Cerebellar nuclear complex (tissue), 1 donor: ENCODE data around the gene INSR.
A peak's percentile ranks its signal among the peaks of the same experiment; 100 is the strongest.
"Not testable (repeated sequence)": the region's sequence is repeated elsewhere in the genome, so short reads cannot be mapped to it uniquely, and the experiment has no call there.

ENCODE experiments used
- DNase-seq, 2 experiments: peaks; one replicate each; lab custom pipeline; 2025; lab: John Stamatoyannopoulos, UW

Gene INSR

DNA sequence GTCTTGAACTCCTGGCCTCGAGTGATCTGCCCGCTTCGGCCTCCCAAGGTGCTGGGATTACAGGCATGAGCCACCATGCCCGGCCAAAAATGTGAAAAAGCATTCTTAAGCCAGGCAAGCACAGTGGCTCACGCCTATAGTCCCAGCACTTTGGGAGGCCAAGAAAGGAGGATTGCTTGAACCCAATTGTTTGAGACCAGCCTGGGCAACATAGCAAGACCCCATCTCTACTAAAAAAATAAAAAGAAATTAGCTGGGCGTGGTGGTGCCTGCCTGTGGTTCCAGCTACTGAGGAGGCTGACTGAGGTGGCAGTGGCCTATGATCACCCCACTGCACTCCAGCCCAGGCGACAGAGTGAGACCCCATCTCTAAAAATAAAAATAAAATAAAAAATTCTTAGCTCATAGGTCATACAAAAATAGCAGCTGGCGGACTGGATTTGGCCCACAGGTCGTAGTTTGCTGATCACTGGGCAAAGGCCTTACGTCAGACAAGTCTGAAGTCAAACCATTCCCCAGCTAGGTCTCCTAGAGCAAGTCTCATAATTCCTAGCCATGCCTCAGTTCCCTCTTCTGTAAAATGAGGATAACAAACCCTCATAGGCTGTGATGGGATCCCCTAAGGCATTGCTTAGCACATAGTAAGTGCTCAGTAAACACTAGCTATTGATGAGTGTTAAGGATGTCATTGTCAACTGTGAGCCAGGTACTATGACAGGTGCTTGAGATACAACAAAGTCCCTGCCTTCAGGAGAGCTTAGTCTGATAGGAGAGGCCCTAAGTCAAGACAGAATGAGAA lies 36.0 kb downstream of the INSR start:
- DNase-seq, result no peak

- no peak for DNase-seq
Measured at GRCh38 chr19:7257148-7258040, 36.8 kb downstream of the INSR start.

GRCh38 chr19:7255631-7256030 lies 38.6 kb downstream of the INSR start:
- DNase-seq, result no peak

DNA sequence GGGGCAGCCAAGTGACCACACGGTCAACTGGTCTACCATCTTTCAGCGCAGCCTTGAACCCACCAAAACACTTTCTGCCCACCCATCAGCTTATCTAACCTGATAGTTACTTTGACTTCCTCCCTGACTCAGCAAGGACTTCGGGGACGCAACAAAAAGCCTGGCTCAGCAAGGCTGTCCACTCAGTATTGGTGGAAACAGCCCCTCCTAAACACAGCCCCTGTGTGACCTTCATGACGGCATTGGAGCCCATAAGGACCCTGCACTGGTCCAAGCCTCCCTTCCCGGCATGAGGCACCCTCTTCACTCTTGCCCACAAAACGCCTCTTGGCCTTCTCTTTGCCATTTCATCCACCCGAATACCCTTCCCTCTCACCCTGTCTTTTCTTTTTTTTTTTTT lies 39.1 kb downstream of the INSR start:
- DNase-seq, result no peak

- no peak for DNase-seq
Measured at GRCh38 chr19:7254590-7254989, 39.6 kb downstream of the INSR start.

- no peak for DNase-seq
Measured at GRCh38 chr19:7252364-7252763, 41.9 kb downstream of the INSR start.

DNA sequence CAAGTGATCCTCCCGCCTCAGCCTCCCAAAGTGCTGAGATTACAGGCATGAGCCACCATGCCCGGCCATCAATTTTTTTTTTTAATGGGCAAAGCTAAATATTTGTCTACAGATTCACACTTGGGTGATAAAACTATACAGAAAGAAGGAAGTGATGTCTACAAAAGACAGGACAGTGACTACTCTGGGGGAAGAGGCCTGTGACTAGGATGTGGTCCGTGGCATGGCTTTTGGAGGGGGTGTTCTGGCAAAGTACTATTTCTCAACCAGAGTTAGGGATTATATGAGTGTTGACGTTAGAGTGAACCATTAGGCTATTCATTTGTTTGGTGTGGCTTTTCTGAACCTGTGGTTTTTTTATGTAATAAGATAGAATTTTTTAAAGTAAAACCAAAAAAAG lies 42.7 kb downstream of the INSR start:
- DNase-seq, result no peak

DNA sequence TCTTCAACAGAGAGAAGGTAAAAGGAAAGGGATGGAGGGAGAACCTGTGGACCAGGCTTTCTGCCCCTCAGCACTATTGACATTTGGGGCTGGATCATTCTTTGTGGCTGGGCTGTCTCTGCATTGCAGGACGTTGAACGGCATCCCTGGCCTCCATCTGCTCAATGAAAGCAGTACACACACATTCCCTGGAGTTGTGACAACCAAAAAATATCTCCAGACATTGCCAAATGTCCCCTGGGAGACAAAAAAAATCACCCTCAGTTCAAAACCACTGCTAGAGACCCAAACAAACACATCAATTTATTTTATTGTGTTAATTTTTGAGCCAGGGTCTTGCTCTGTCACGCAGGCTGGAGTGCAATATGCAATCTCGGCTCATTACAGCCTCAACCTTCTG lies 43.3 kb downstream of the INSR start:
- no peak for DNase-seq

DNA sequence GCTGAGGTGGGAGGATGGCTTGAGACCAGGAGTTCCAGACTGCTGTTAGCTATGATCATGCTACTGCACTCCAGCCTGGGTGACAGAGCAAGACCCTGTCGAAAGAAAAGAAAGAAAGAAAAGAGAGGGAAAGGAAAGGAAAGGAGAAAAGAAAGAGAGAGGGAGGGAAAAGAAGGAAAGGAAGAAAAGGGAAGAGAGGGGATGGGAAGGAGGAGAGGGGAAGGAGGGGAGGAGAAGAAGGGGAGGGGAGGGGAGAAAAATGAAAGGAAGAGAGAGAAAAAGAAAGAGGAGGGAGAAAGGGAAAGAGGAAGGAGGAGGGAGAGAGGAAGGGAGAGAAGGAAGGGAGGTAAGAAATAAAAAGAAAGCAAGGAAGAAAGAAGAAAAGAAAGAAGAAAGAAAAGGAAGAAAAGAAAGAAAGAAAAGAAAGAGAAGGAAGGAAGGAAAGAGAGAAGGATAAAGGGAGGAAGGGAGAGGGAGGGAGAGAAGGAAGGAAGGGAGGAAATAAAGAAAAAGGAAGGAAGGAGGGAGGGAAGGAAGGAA lies 44.1 kb downstream of the INSR start:
- no peak for DNase-seq

- no peak for DNase-seq
Measured at GRCh38 chr19:7247155-7247554, 47.1 kb downstream of the INSR start.

DNA sequence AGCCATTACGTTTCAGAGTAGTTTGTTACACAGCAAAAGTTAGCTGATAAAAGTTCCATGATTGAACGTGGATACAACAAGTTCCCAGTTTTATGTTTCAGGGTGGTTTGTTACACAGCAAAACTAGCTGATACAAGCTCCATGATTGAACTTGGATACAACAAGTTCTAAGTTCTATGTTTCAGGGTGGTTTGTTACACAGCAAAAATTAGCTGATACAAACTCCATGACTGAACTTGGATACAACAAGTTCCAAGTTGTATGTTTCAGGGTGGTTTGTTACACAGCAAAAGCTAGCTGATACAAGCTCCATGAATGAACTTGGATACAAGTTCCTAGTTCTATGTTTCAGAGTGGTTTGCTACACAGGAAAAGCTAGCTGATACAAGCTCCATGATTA lies 47.6 kb downstream of the INSR start:
- no peak for DNase-seq

DNA sequence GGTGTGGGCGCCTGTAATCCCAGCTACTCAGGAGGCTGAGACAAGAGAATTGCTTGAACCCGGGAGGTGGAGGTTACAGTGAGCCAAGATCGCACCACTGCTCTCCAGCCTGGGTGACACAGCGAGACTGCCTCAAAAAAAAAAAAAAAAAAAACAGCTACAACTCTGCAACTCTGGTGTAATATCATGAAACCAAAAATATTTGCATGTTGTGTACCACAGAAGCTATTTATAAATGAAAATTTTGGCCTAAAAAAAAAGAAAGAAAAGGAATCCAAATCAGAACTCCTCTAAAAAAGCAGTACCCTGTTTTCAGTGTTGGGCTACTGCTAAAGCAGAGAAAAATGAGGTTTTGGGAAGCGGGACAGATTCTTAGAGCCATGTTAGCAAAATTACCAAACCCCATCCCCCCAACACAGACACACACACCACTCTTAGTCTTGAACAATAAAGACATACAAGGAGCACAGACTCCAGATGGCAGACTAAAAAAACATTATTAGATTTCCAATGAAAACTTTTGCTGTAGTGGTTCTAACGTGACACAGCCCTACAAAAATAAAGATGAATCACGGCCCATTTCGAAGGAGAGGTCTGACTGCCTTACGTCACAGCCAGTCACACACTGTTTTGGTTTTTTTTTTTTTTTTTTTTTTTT lies 51.5 kb downstream of the INSR start:
- no peak for DNase-seq

- no peak for DNase-seq
Measured at GRCh38 chr19:7238051-7238450, 56.2 kb downstream of the INSR start.

DNA sequence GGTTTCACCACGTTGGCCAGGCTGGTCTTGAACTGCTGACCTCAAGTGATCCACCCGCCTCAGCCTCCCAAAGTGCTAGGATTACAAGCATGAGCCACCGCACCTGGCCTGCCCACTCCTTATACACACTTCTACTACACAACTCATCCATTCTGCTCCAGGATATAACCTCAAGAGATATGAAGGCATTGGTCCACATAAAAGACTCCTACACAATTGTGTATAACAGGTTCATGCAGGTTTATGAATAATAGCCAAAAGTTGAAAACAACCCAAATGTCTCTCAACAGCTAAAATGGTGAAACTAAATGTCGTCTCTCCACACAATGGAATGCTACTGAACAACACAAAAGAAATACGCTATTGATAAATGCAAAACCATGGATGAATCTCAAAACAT lies 58.1 kb downstream of the INSR start:
- no peak for DNase-seq

GRCh38 chr19:7230826-7231225 lies 63.4 kb downstream of the INSR start:
- DNase-seq, result peak in 1 of 2 experiments; percentile 10

DNA sequence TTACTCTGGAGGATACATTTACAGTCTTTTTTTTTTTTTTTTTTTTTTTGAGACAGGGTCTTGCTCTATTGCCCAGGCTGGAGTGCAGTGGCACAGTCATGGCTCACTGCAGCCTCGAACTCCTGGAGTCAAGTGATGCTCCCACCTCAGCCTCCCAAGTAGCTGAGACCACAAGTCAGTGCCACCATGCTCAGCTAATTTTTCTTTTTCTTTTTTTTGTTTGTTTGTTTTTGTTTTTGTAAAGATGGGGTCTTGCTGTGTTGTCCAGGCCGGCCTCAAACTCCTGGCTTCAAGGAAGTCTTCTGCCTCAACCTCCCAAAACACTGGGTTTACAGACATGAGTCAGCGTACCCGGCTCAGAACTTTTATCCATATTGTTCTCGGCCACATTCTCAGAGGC lies 64.5 kb downstream of the INSR start:
- DNase-seq, result no peak

GRCh38 chr19:7228935-7229541 lies 65.2 kb downstream of the INSR start:
- no peak for DNase-seq

DNA sequence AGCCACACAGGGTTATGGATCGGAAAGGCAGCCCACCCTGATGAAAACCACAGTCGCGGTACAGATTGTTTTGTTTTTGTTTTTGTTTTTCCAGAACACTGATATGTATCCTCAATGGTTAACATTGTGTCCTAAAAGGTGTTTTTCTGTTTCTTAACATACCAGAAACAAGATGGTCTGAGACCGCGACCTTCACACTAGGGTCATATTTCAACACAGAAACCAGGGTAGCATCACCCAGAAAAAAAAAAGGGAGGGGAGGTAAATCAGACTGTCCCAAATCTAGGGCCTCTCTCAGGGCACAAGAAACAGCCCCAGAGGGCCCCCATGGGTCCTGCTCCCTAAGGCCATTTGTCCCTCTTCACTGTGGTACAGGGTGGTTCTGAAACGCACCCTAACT lies 66.5 kb downstream of the INSR start:
- no peak for DNase-seq

GRCh38 chr19:7227149-7227548 lies 67.1 kb downstream of the INSR start:
- DNase-seq, result not testable (repeated sequence)

DNA sequence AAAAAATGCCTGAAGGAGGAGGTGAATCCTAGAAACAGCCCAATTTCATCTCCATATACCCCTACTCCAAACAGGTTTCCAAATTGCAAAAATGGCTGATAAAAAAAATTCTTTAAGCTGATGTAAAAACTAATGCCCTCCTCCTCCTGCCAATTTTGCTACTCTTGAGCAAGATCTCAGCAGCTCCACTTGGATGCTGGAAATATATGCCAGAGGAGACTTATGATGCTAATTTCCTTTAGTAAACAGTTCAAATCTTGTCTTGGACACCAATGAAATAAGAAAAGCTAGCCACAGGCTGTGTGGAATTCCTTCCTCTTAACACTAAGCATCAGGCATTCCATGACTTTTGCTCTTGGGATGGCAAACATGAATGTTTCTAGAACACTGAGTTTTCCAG lies 67.5 kb downstream of the INSR start:
- DNase-seq, result no peak

GRCh38 chr19:7225741-7226140 lies 68.5 kb downstream of the INSR start:
- no peak for DNase-seq

DNA sequence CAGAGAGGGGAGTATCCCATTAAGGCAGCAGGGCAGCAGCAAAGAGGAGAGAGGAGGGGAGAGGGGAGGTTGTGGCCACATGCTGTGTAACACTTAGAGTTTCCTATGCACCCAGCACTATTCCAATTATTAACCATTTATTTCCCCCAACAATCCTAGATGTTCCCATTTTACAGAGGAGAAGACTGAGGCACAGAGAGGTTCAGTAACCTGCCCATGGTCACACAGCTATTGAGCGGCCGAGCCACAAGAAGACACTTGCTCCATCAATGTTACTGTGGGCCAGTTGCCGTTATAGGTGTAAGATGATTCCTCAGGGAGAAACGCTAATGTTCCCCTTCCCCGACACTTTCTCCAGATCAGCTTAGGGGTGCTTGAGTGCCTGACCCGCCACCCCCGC lies 69.2 kb downstream of the INSR start:
- DNase-seq, result no peak
